ENCODE results near the gene ZSCAN12. TPM values are rescaled to one million over a fixed set of nuclear protein-coding genes. Genes with fewer than 3 reads are reported as not detected.

ZSCAN12 gene
- total and polyA plus RNA-seq, 2 of the 13 experiments (the other 11 are each of a cell fraction or from before 2014, with no cell fraction given): 2.8 to 8.9 TPM

DNA sequence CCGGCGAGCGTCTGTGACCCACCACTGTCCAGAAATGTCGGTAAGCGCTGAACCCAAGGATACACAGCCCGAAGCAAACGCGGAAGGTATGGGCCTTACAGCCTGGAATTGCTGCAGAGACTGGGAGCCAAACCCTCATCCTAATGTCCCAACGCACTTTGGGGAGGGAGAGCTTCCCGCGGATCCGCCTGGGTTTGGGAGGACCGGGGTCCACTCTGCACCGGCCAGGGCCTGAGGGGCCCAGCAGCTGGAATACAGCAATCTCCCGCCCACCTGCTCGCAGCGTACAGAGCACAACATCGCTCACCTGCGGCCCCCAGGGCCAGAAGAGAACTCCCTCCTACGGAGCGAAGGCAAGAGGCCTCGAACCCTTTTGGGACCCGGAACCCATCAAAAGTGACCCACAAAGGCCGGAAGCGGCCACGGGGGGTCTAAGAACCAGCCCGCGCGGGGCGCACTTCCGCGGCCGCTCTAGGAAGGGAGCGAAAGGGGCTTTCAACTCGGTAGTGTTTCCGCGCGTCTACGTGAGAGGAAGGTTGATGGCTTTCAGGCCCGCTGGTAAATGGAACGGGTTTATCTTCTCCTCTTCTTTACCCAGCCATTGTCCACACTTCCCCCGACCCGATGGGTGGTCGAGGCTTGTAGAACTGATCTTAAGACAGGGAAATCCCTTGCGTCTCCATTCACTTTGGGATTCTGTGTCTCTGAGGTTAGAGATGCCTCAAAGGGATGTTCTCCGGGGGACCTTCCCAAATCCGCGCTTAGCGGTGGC, at the start of gene ZSCAN12 (continued):
- TF ChIP-seq ATF7 (IDR thresholded peaks at IDR 0.05) (no peak), ATF7 (CRISPR knock-in tag; IDR thresholded peaks at IDR 0.05) (peak; percentile 89), HNRNPLL (IDR thresholded peaks at IDR 0.05; ENCODE audit: low read depth, low read length, poor library complexity, severe bottlenecking) (peak; percentile 89), MTA3 (CRISPR knock-in tag; IDR thresholded peaks at IDR 0.05) (no peak), ZNF761 (CRISPR knock-in tag; conservative IDR thresholded peaks at IDR 0.05) (peak; percentile 93), AKAP8 (CRISPR knock-in tag; IDR thresholded peaks at IDR 0.05) (0 out of 2 replicates have a peak, but pooled peaks have one; percentile 29), ZNF75D (CRISPR knock-in tag; IDR thresholded peaks at IDR 0.05; ENCODE audit: borderline replicate concordance) (peak; percentile 82; the same call in 1 of the 2 replicates), ZNF720 (CRISPR knock-in tag; IDR thresholded peaks at IDR 0.05) (no peak), NCOA2 (CRISPR knock-in tag; IDR thresholded peaks at IDR 0.05) (no peak; the same call in 1 of the 2 replicates), SIN3B (IDR thresholded peaks at IDR 0.05; ENCODE audit: low read length) (peak; percentile 86), CREB1 (IDR thresholded peaks at IDR 0.05) (no peak; the same call in 1 of the 2 replicates), CREB1 (CRISPR knock-in tag; IDR thresholded peaks at IDR 0.05) (peak; percentile 92), FIP1L1 (IDR thresholded peaks at IDR 0.05; ENCODE audit: borderline replicate concordance, insufficient read depth, low read depth, low read length) (peak; percentile 72; the same call in 1 of the 2 replicates), EZH2 (conservative IDR thresholded peaks at IDR 0.05; ENCODE audit: low read depth, low read length) (no peak), CHD2 (IDR thresholded peaks at IDR 0.05; ENCODE audit: low read depth, low read length) (no peak), TBX2 (CRISPR knock-in tag; IDR thresholded peaks at IDR 0.05; ENCODE audit: borderline replicate concordance) (peak; percentile 88), TEAD3 (CRISPR knock-in tag; optimal IDR thresholded peaks at IDR 0.05; ENCODE audit: borderline replicate concordance) (no peak), SNAI1 (CRISPR knock-in tag; IDR thresholded peaks at IDR 0.05; ENCODE audit: borderline replicate concordance) (peak; percentile 99)
- TF ChIP-seq, protein P1, sequence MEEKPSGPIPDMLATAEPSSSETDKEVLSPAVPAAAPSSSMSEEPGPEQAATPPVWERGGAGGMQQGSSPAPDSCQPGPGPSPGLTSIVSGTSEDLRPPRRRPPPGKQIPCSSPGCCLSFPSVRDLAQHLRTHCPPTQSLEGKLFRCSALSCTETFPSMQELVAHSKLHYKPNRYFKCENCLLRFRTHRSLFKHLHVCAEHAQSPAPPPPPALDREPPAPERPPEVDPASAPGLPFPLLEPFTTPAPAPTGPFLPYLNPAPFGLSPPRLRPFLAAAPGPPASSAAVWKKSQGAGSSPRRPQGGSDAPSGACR (CRISPR knock-in tag; IDR thresholded peaks at IDR 0.05): peak; percentile 98
- TF ChIP-seq, protein P2, sequence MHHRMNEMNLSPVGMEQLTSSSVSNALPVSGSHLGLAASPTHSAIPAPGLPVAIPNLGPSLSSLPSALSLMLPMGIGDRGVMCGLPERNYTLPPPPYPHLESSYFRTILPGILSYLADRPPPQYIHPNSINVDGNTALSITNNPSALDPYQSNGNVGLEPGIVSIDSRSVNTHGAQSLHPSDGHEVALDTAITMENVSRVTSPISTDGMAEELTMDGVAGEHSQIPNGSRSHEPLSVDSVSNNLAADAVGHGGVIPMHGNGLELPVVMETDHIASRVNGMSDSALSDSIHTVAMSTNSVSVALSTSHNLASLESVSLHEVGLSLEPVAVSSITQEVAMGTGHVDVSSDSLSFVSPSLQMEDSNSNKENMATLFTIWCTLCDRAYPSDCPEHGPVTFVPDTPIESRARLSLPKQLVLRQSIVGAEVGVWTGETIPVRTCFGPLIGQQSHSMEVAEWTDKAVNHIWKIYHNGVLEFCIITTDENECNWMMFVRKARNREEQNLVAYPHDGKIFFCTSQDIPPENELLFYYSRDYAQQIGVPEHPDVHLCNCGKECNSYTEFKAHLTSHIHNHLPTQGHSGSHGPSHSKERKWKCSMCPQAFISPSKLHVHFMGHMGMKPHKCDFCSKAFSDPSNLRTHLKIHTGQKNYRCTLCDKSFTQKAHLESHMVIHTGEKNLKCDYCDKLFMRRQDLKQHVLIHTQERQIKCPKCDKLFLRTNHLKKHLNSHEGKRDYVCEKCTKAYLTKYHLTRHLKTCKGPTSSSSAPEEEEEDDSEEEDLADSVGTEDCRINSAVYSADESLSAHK (CRISPR knock-in tag; IDR thresholded peaks at IDR 0.05; ENCODE audit: borderline replicate concordance): no peak
- TF ChIP-seq, protein P3, sequence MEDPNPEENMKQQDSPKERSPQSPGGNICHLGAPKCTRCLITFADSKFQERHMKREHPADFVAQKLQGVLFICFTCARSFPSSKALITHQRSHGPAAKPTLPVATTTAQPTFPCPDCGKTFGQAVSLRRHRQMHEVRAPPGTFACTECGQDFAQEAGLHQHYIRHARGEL (CRISPR knock-in tag; IDR thresholded peaks at IDR 0.05): 0 out of 2 replicates have a peak, but pooled peaks have one; percentile 46
- TF ChIP-seq, protein P4, sequence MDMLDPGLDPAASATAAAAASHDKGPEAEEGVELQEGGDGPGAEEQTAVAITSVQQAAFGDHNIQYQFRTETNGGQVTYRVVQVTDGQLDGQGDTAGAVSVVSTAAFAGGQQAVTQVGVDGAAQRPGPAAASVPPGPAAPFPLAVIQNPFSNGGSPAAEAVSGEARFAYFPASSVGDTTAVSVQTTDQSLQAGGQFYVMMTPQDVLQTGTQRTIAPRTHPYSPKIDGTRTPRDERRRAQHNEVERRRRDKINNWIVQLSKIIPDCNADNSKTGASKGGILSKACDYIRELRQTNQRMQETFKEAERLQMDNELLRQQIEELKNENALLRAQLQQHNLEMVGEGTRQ (IDR thresholded peaks at IDR 0.05; ENCODE audit: low read depth, low read length): no peak
- TF ChIP-seq, protein P4 (CRISPR knock-in tag; IDR thresholded peaks at IDR 0.05; ENCODE audit: borderline replicate concordance): no peak; the same call in 1 of the 2 replicates
- TF ChIP-seq, protein P5, sequence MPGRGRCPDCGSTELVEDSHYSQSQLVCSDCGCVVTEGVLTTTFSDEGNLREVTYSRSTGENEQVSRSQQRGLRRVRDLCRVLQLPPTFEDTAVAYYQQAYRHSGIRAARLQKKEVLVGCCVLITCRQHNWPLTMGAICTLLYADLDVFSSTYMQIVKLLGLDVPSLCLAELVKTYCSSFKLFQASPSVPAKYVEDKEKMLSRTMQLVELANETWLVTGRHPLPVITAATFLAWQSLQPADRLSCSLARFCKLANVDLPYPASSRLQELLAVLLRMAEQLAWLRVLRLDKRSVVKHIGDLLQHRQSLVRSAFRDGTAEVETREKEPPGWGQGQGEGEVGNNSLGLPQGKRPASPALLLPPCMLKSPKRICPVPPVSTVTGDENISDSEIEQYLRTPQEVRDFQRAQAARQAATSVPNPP (CRISPR knock-in tag; IDR thresholded peaks at IDR 0.05): peak; percentile 75; the same call in 1 of the 2 replicates

All from HepG2 (cell line).